Measurements from ENCODE around the gene HOXC6. TPM values are rescaled to one million over a fixed set of nuclear protein-coding genes. Genes with fewer than 3 reads are reported as not detected.

HOXC6 gene
- total and polyA plus RNA-seq, 10 of the 15 experiments (the other 5 are each of a cell fraction or from before 2014, with no cell fraction given) = 0.02 to 0.55 (median 0.45) TPM; not detected in 4

GRCh38 chr12:54038871-54039414, 10.7 kb downstream of the HOXC6 start (continued):
- TF ChIP-seq CTCF (IDR thresholded peaks at IDR 0.05 in 2 of 3, conservative IDR thresholded peaks at IDR 0.05 in 1 of 3; ENCODE audit: control insufficient read depth in 2 of 3, extremely low read depth in 1 of 3, insufficient read depth in 1 of 3, low read depth in 3 of 3, low read length in 3 of 3) (no peak), STAT1 (conservative IDR thresholded peaks at IDR 0.05) (no peak), SMARCA5 (IDR thresholded peaks at IDR 0.05) (no peak), SKIL (IDR thresholded peaks at IDR 0.05; ENCODE audit: low read depth, poor library complexity, severe bottlenecking) (no peak)

GRCh38 chr12:54039417-54040147, 11.3 kb downstream of the HOXC6 start:
- Histone ChIP-seq H3K79me2 (ENCODE audit: control insufficient read depth, insufficient read depth, low read length) (no peaks in the 10 kb centered on the region), H3K4me3 (no peak overlapping the region), H3K4me1 (ENCODE audit: control insufficient read depth, insufficient read depth, low read length) (no peaks in the 10 kb centered on the region), H3K9me3 (replicated peaks; ENCODE audit: control insufficient read depth, insufficient read depth, low read length) (no peaks in the 10 kb centered on the region; the same call in 2 of the 3 replicates), H4K20me1 (ENCODE audit: control insufficient read depth, insufficient read depth) (no peaks in the 10 kb centered on the region), H3K4me2 (ENCODE audit: control insufficient read depth, insufficient read depth) (no peak overlapping the region), H3K36me3 (ENCODE audit: control insufficient read depth in 2 of 2, insufficient read depth in 2 of 2, low read length in 1 of 2) (no peaks in the 10 kb centered on the region), H3K27me3 (replicated peaks in 1 of 2; ENCODE audit: control insufficient read depth in 2 of 2, insufficient read depth in 2 of 2, low read length in 1 of 2) (peaks cover 1 to 9% of the 10 kb centered on the region in 2 experiments), H2AFZ (ENCODE audit: control insufficient read depth, low read depth, low read length) (no peak overlapping the region), H3K27ac (ENCODE audit: control insufficient read depth, insufficient read depth) (no peak overlapping the region), H3K9ac (ENCODE audit: control insufficient read depth, insufficient read depth, low read length) (no peak overlapping the region)
- DNase-seq (ENCODE audit: low read depth, low spot score) = no peak
- ChIA-PET SMC1A (ENCODE audit: uncharacterized antibody, unreplicated experiment) (interaction anchor here (1.2 to 2.7 kb wide), 3 partner anchors 11 to 112 kb away, joined by 3 to 9 read pairs (median 3); partner anchors contain the start of gene HOXC4), RAD21 (ENCODE audit: unreplicated experiment) (interaction anchor here (1.2 to 4.2 kb wide), 2 partner anchors 14 kb away, joined by 3 to 18 read pairs; partner anchors contain the start of gene HOXC4), POLR2A (no interaction called here), CTCF (interaction anchor here (1.4 to 1.8 kb wide), 3 partner anchors 162 to 175 kb away, joined by 4 to 5 read pairs (median 5); no protein-coding TSS in a partner anchor)
- 15% methylated on average over 16 of the region's 16 CpGs for WGBS (ENCODE audit: insufficient coverage, insufficient replicate concordance, low lambda C conversion rate, missing lambda C conversion rate)
- in situ Hi-C loops (cut with MboI) (no loop called here), intact Hi-C loops (cut with micrococcal nuclease; ENCODE audit: unreplicated experiment) (no loop called here)
- no TSS peak for BruUV-seq (replicated peaks)
- ATAC-seq = no peak
- FAIRE-seq = no peak
- TF ChIP-seq ELK1 (IDR thresholded peaks at IDR 0.05; ENCODE audit: low read depth, low read length) (no peak), RUNX3 (IDR thresholded peaks at IDR 0.05; ENCODE audit: low read length) (no peak), NRF1 (conservative IDR thresholded peaks at IDR 0.05; ENCODE audit: low read depth, low read length) (no peak), MYB (IDR thresholded peaks at IDR 0.05; ENCODE audit: borderline replicate concordance, low read depth, low read length) (no peak), RB1 (IDR thresholded peaks at IDR 0.05; ENCODE audit: borderline replicate concordance) (no peak), SMC3 (IDR thresholded peaks at IDR 0.05; ENCODE audit: borderline replicate concordance, low read length) (no peak), BCLAF1 (IDR thresholded peaks at IDR 0.05) (no peak)

All from GM12878 (cell line).